HL-60 (cell line): ENCODE data around the gene TBX10.

Experiments
- DNase-seq, 2 experiments: peaks; one replicate each; pipeline ENCODE4 v3.0.0-alpha.2; 2010 to 2020; ENCODE audit warnings: low read depth in 1 of 2, low spot score in 1 of 2
- H3K27ac ChIP-seq: fragments of 250-450 bp; sonication (Bioruptor Pico); replicated peaks from 2 replicates; pipeline ENCODE4 v1.5.1; 2020; ENCODE audit warnings: mild to moderate bottlenecking, moderate library complexity
- H3K27me3 ChIP-seq: fragments of 250-450 bp; sonication (Bioruptor Pico); 2 replicates; pipeline ENCODE4 v1.5.1; 2021; ENCODE audit warnings: mild to moderate bottlenecking, moderate library complexity; ENCODE audit not compliant: insufficient read depth, poor library complexity, severe bottlenecking
- H3K4me3 ChIP-seq: replicated peaks from 2 replicates; pipeline ENCODE4 v1.5.1; 2011; ENCODE audit warnings: mild to moderate bottlenecking, control low read depth, low read length; ENCODE audit not compliant: insufficient read depth
- GABPA ChIP-seq: IDR thresholded peaks from 2 replicates; pipeline ENCODE4 v1.6.1; 2012; ENCODE audit warnings: low read depth
- POLR2AphosphoS5 ChIP-seq: IDR thresholded peaks from 2 replicates; pipeline ENCODE4 v1.6.1; 2012; ENCODE audit warnings: low read depth
- SPI1 ChIP-seq: IDR thresholded peaks from 2 replicates; pipeline ENCODE4 v1.6.1; 2012; ENCODE audit warnings: low read depth, mild to moderate bottlenecking, borderline replicate concordance
- TF ChIP-seq, protein P1 (sequence below): IDR thresholded peaks from one replicate; pipeline ENCODE4 v1.5.1; 2011; ENCODE audit warnings: low read length, control low read depth, inconsistent platforms; ENCODE audit not compliant: insufficient read depth
- TF ChIP-seq, protein P2 (sequence below): IDR thresholded peaks from 2 replicates; pipeline ENCODE4 v1.6.1; 2012; ENCODE audit warnings: low read depth; ENCODE audit not compliant: insufficient replicate concordance

Gene TBX10

DNA sequence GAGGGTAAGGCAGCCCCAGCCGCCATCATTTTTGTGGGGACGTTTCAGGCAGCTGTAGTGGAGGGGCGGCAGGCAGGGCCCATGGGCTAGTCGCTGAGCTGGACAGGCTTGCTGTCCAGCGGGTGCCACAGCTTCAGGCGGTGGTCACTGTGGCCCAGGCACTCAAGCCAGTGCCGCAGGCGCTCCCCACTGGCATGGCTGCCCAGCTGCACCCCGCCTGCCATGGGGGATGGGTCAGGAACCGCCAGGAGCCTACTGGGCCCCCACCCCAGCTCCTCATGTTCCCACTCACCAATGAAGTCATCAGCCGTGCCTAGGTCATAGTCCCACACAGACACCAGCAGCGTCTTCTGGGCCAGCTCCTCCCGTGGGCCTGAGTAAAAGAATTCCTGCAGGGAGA lies 26.8 kb downstream of the TBX10 start:
- no peak for DNase-seq
- no peaks in the 10 kb centered on the region for H3K27me3 ChIP-seq
- H3K27ac ChIP-seq, result no peak overlapping the region; the same call in 1 of the 2 replicates
- TF ChIP-seq, protein P1, sequence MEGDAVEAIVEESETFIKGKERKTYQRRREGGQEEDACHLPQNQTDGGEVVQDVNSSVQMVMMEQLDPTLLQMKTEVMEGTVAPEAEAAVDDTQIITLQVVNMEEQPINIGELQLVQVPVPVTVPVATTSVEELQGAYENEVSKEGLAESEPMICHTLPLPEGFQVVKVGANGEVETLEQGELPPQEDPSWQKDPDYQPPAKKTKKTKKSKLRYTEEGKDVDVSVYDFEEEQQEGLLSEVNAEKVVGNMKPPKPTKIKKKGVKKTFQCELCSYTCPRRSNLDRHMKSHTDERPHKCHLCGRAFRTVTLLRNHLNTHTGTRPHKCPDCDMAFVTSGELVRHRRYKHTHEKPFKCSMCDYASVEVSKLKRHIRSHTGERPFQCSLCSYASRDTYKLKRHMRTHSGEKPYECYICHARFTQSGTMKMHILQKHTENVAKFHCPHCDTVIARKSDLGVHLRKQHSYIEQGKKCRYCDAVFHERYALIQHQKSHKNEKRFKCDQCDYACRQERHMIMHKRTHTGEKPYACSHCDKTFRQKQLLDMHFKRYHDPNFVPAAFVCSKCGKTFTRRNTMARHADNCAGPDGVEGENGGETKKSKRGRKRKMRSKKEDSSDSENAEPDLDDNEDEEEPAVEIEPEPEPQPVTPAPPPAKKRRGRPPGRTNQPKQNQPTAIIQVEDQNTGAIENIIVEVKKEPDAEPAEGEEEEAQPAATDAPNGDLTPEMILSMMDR, result no peak
- TF ChIP-seq GABPA, result no peak
- no peak for TF ChIP-seq POLR2AphosphoS5
- TF ChIP-seq, protein P2, sequence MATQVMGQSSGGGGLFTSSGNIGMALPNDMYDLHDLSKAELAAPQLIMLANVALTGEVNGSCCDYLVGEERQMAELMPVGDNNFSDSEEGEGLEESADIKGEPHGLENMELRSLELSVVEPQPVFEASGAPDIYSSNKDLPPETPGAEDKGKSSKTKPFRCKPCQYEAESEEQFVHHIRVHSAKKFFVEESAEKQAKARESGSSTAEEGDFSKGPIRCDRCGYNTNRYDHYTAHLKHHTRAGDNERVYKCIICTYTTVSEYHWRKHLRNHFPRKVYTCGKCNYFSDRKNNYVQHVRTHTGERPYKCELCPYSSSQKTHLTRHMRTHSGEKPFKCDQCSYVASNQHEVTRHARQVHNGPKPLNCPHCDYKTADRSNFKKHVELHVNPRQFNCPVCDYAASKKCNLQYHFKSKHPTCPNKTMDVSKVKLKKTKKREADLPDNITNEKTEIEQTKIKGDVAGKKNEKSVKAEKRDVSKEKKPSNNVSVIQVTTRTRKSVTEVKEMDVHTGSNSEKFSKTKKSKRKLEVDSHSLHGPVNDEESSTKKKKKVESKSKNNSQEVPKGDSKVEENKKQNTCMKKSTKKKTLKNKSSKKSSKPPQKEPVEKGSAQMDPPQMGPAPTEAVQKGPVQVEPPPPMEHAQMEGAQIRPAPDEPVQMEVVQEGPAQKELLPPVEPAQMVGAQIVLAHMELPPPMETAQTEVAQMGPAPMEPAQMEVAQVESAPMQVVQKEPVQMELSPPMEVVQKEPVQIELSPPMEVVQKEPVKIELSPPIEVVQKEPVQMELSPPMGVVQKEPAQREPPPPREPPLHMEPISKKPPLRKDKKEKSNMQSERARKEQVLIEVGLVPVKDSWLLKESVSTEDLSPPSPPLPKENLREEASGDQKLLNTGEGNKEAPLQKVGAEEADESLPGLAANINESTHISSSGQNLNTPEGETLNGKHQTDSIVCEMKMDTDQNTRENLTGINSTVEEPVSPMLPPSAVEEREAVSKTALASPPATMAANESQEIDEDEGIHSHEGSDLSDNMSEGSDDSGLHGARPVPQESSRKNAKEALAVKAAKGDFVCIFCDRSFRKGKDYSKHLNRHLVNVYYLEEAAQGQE, result no peak
- TF ChIP-seq SPI1, result no peak
- H3K4me3 ChIP-seq, result no peak overlapping the region

DNA sequence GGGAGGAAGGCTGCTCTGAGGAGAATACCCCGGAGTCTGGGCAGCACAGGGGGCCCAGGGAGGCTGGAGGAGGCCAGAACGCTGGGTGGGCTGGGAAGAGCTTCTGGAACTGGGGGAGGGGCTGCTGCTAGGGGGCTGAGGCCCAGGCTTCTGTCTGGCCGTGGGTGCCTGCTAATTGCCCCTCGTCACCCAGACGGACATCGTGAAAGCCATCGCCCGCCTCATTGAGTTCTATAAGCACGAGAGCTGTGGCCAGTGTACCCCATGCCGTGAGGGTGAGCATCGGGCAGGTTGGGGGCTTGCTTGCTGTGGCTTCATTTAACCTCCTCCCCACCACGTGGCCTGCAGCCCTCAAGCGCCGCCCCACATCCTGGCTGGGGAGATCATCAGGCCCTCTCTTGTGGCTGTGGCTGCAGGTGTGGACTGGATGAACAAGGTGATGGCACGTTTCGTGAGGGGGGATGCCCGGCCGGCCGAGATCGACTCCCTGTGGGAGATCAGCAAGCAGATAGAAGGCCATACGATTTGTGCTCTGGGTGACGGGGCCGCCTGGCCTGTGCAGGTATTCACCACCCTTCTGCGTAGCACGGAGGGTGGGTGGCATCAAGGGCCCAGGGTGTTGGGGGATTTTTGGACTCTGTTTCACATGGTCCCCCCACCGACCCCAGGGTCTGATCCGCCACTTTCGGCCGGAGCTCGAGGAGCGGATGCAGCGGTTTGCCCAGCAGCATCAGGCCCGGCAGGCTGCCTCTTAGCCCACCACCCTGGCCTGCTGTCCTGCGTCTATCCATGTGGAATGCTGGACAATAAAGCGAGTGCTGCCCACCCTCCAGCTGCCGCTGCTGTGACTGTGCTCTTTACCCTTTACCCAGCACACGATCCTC lies 27.6 kb downstream of the TBX10 start:
- Histone ChIP-seq H3K27me3 (no peaks in the 10 kb centered on the region), H3K4me3 (no peak overlapping the region), H3K27ac (no peak overlapping the region)
- no peak for TF ChIP-seq POLR2AphosphoS5
- TF ChIP-seq SPI1, result no peak
- TF ChIP-seq, protein P2, result no peak
- TF ChIP-seq GABPA, result no peak
- TF ChIP-seq, protein P1, result no peak
- DNase-seq, result no peak

DNA sequence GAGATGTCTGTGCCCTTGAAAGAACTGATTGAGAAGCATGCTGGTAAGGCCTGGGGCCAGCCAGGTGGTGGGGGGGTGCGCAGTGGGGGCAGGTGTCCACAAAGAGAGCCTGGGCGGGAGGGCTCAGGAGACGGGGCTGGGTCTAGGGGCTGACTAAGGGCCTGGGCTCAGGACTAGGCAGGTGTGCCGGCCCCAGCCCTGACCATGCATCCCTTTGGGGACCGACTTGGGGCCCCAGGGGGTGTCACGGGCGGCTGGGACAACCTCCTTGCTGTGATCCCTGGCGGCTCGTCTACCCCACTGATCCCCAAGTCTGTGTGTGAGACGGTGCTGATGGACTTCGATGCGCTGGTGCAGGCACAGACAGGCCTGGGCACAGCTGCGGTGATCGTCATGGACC lies 28.4 kb downstream of the TBX10 start:
- Histone ChIP-seq H3K4me3 (no peak overlapping the region), H3K27ac (no peak overlapping the region), H3K27me3 (no peaks in the 10 kb centered on the region)
- TF ChIP-seq, protein P1, result no peak
- TF ChIP-seq SPI1, result no peak
- TF ChIP-seq, protein P2, result no peak
- no peak for TF ChIP-seq GABPA
- no peak for TF ChIP-seq POLR2AphosphoS5
- DNase-seq, result no peak
